HEK293 (cell line): Measurements from ENCODE around the gene NDOR1.

ENCODE experiments used
- BCL11A ChIP-seq: fragments of 450-650 bp; formaldehyde crosslinking; IDR thresholded peaks from 2 replicates; pipeline ENCODE4 v1.5.1; 2016; ENCODE audit warnings: low read depth, missing biosample characterization, missing genetic modification characterization
- GLIS1 ChIP-seq: fragments of 450-650 bp; formaldehyde crosslinking; IDR thresholded peaks from 2 replicates; pipeline ENCODE4 v1.5.1; 2016; ENCODE audit warnings: missing biosample characterization, missing genetic modification characterization
- GLIS2 ChIP-seq: fragments of 450-650 bp; formaldehyde crosslinking; IDR thresholded peaks from 2 replicates; pipeline ENCODE4 v1.5.1; 2016; ENCODE audit warnings: missing biosample characterization, missing genetic modification characterization
- KLF8 ChIP-seq: fragments of 450-650 bp; formaldehyde crosslinking; IDR thresholded peaks from 2 replicates; pipeline ENCODE4 v1.5.1; 2016; ENCODE audit warnings: missing biosample characterization, missing genetic modification characterization
- RBAK ChIP-seq: fragments of 450-650 bp; formaldehyde crosslinking; IDR thresholded peaks from 2 replicates; pipeline ENCODE4 v1.5.1; 2016; ENCODE audit warnings: missing biosample characterization, missing genetic modification characterization
- SP2 ChIP-seq: fragments of 450-650 bp; formaldehyde crosslinking; IDR thresholded peaks from 2 replicates; pipeline ENCODE4 v1.5.1; 2016; ENCODE audit warnings: missing biosample characterization, missing genetic modification characterization
- SP7 ChIP-seq: fragments of 450-650 bp; formaldehyde crosslinking; IDR thresholded peaks from 2 replicates; pipeline ENCODE4 v1.5.1; 2016; ENCODE audit warnings: missing biosample characterization, missing genetic modification characterization
- ZBTB17 ChIP-seq: fragments of 450-650 bp; formaldehyde crosslinking; IDR thresholded peaks from 2 replicates; pipeline ENCODE4 v1.5.1; 2016; ENCODE audit warnings: missing biosample characterization, missing genetic modification characterization
- ZFP41 ChIP-seq: fragments of 450-650 bp; formaldehyde crosslinking; IDR thresholded peaks from 2 replicates; pipeline ENCODE4 v1.5.1; 2016; ENCODE audit warnings: missing biosample characterization, missing genetic modification characterization, borderline replicate concordance
- ZFP69B ChIP-seq: fragments of 450-650 bp; formaldehyde crosslinking; IDR thresholded peaks from 2 replicates; pipeline ENCODE4 v1.5.1; 2016; ENCODE audit warnings: missing biosample characterization, missing genetic modification characterization
- ZIC2 ChIP-seq: fragments of 450-650 bp; formaldehyde crosslinking; IDR thresholded peaks from 2 replicates; pipeline ENCODE4 v1.5.1; 2016; ENCODE audit warnings: missing biosample characterization, missing genetic modification characterization
- ZNF18 ChIP-seq: fragments of 450-650 bp; formaldehyde crosslinking; IDR thresholded peaks from 2 replicates; pipeline ENCODE4 v1.5.1; 2016; ENCODE audit warnings: missing biosample characterization, missing genetic modification characterization
- ZNF2 ChIP-seq: fragments of 450-650 bp; formaldehyde crosslinking; IDR thresholded peaks from 2 replicates; pipeline ENCODE4 v1.5.1; 2016; ENCODE audit warnings: missing biosample characterization, missing genetic modification characterization
- ZNF214 ChIP-seq: fragments of 450-650 bp; formaldehyde crosslinking; IDR thresholded peaks from 2 replicates; pipeline ENCODE4 v1.5.1; 2017; ENCODE audit warnings: missing biosample characterization, mild to moderate bottlenecking, missing genetic modification characterization, borderline replicate concordance
- ZNF280D ChIP-seq: fragments of 450-650 bp; formaldehyde crosslinking; IDR thresholded peaks from 2 replicates; pipeline ENCODE4 v1.5.1; 2016; ENCODE audit warnings: missing biosample characterization, missing genetic modification characterization
- ZNF324 ChIP-seq: fragments of 450-650 bp; formaldehyde crosslinking; IDR thresholded peaks from 2 replicates; pipeline ENCODE4 v1.5.1; 2016; ENCODE audit warnings: missing biosample characterization, missing genetic modification characterization
- ZNF366 ChIP-seq: fragments of 450-650 bp; formaldehyde crosslinking; conservative IDR thresholded peaks from 2 replicates; pipeline ENCODE4 v1.5.1; 2016; ENCODE audit warnings: missing biosample characterization, missing genetic modification characterization
- ZNF398 ChIP-seq: fragments of 450-650 bp; formaldehyde crosslinking; IDR thresholded peaks from 2 replicates; pipeline ENCODE4 v1.5.1; 2017; ENCODE audit warnings: missing biosample characterization, missing genetic modification characterization
- ZNF501 ChIP-seq: fragments of 450-650 bp; formaldehyde crosslinking; IDR thresholded peaks from 2 replicates; pipeline ENCODE4 v1.5.1; 2016; ENCODE audit warnings: missing biosample characterization, missing genetic modification characterization
- ZNF510 ChIP-seq: fragments of 450-650 bp; formaldehyde crosslinking; IDR thresholded peaks from 2 replicates; pipeline ENCODE4 v1.5.1; 2018; ENCODE audit warnings: mild to moderate bottlenecking, missing genetic modification characterization, missing biosample characterization; ENCODE audit not compliant: insufficient replicate concordance
- ZNF558 ChIP-seq: fragments of 450-650 bp; formaldehyde crosslinking; IDR thresholded peaks from 2 replicates; pipeline ENCODE4 v1.5.1; 2016; ENCODE audit warnings: missing biosample characterization, missing genetic modification characterization
- ZNF654 ChIP-seq: fragments of 450-650 bp; formaldehyde crosslinking; IDR thresholded peaks from 2 replicates; pipeline ENCODE4 v1.5.1; 2016; ENCODE audit warnings: low read depth, missing biosample characterization, missing genetic modification characterization
- ZNF704 ChIP-seq: fragments of 450-650 bp; formaldehyde crosslinking; IDR thresholded peaks from 2 replicates; pipeline ENCODE4 v1.5.1; 2016; ENCODE audit warnings: missing biosample characterization, missing genetic modification characterization
- ZNF776 ChIP-seq: fragments of 450-650 bp; formaldehyde crosslinking; IDR thresholded peaks from 2 replicates; pipeline ENCODE4 v1.5.0; 2017; ENCODE audit warnings: missing biosample characterization, missing genetic modification characterization, borderline replicate concordance
- ZSCAN30 ChIP-seq: fragments of 450-650 bp; IDR thresholded peaks from 2 replicates; pipeline ENCODE4 v1.5.1; 2018; ENCODE audit warnings: missing biosample characterization, mild to moderate bottlenecking, missing genetic modification characterization, moderate library complexity

NDOR1 gene

GRCh38 chr9:137227054-137227852 lies 21.8 kb downstream of the NDOR1 start, which contains the start of gene RNF224 (continued):
- TF ChIP-seq ZNF280D (tag by site-specific recombination) (no peak), ZNF510 (no peak), ZNF398 (0 out of 2 replicates have a peak, but pooled peaks have one; percentile 30), ZBTB17 (tag by site-specific recombination) (peak; percentile 85), GLIS2 (peak; percentile 77; the same call in 1 of the 2 replicates), GLIS1 (peak; percentile 81), ZFP41 (tag by site-specific recombination) (no peak), RBAK (tag by site-specific recombination) (no peak), ZNF776 (tag by site-specific recombination) (no peak), ZNF654 (peak; percentile 74), ZSCAN30 (peak; percentile 92), SP7 (peak; percentile 17; the same call in 1 of the 2 replicates), ZNF501 (no peak), ZNF324 (tag by site-specific recombination) (0 out of 2 replicates have a peak, but pooled peaks have one; percentile 18), ZNF366 (tag by site-specific recombination) (no peak), ZNF704 (no peak), ZIC2 (tag by site-specific recombination) (peak; percentile 23; the same call in 1 of the 2 replicates), ZFP69B (peak; percentile 29; the same call in 1 of the 2 replicates), ZNF18 (tag by site-specific recombination) (no peak), ZNF214 (tag by site-specific recombination) (no peak), BCL11A (peak; percentile 52; the same call in 1 of the 2 replicates), ZNF558 (no peak), ZNF2 (tag by site-specific recombination) (peak; percentile 63; the same call in 1 of the 2 replicates), SP2 (tag by site-specific recombination) (no peak), KLF8 (tag by site-specific recombination) (peak; percentile 51; the same call in 1 of the 2 replicates)
